Heart left ventricle (tissue), 13 donors: ENCODE measurements around the gene PPP1R2.
"Not testable (repeated sequence)": the region's sequence is repeated elsewhere in the genome, so short reads cannot be mapped to it uniquely, and the experiment has no call there.

ENCODE experiments used
- CTCF ChIP-seq, 12 donors: fragments of 200-600 bp; sonication (generic) in 4 of 12; IDR thresholded peaks; one replicate each; pipeline versions ENCODE4 v1.5.0 to v1.8.0; 2018 to 2022; ENCODE audit warnings: antibody characterized with exemption in 12 of 12, mild to moderate bottlenecking in 5 of 12
- POLR2A ChIP-seq, 2 donors: fragments of 450-650 bp; IDR thresholded peaks; one replicate each; pipeline ENCODE4 v1.6.1; 2017; ENCODE audit warnings: antibody characterized with exemption in 2 of 2, mild to moderate bottlenecking in 2 of 2, moderate library complexity in 2 of 2
- donor health status: ischemic (EF 13 %, LVEDD 7.1; RV severe dilation, severe dysfunction).
- donor health status: DM: no; HTN: yes; CAD: no.
- donor health status: DM: no; HTN: no; CAD: no.
- donor health status: ischemic (EF 25% LVEDD 6.9; RV normal size, moderate dysfunction).
- donor health status: ischemic (EF 25% LVEDD 5.7; RV mildly dilated, moderate dysfunction).
- donor health status: ischemic (EF 35%, LVEDD 5.7; RV mildly dilated, moderate dysfunction).
- donor health status: nonischemic (EF 11% LVEDD 7.7; RV severe dilation, severe dysfunction).
- donor health status: DM: yes; HTN: yes; CAD: no.
- donor health status: PGD.
- donor health status: ischemic (EF 29% LVEDD 5.4; RV normal size, mild dysfunction).
- donor health status: nonischemic (EF 23%, LVEDD 6.1; RV moderate dilation, normal function).

DNA sequence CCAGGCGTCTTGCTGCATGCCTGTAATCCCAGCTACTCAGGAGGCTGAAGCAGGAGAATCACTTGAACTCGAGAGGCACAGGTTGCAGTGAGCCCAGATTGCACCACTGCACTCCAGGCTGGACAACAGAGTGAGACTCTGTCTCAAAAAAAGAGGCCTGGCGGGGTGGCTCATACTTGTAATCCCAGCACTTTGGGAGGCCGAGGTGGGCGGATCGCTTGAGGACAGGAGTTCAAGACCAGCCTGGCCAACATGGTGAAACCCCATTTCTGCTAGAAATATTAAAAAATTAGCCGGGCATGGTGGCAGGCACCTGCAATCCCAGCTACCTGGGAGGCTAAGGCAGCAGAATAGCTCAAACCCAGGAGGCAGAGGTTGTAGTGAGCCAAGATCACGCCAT is 68.0 kb downstream of the PPP1R2 start:
- not testable (repeated sequence) for TF ChIP-seq CTCF, POLR2A (IDR thresholded peaks at IDR 0.05)
